Measurements from ENCODE around the gene TCF12. TPM values are rescaled to one million over a fixed set of nuclear protein-coding genes. Genes with fewer than 3 reads are reported as not detected.

Gene TCF12
- total and polyA plus RNA-seq, 2 of the 8 experiments (the other 6 are each of a cell fraction or from before 2014, with no cell fraction given), result 85.8 to 101 TPM

- TF ChIP-seq CHD7 (IDR thresholded peaks at IDR 0.05; ENCODE audit: insufficient replicate concordance, low read length), result no peak
- peak; percentile 37; the same call in 1 of the 2 replicates for TF ChIP-seq E2F6 (IDR thresholded peaks at IDR 0.05)
- TF ChIP-seq CBX8 (IDR thresholded peaks at IDR 0.05; ENCODE audit: borderline replicate concordance, low read depth, low read length), result no peak
- no peak for TF ChIP-seq RXRA (IDR thresholded peaks at IDR 0.05; ENCODE audit: insufficient read depth, low read depth, low read length)
- TF ChIP-seq RNF2 (IDR thresholded peaks at IDR 0.05; ENCODE audit: borderline replicate concordance, low read depth, low read length, missing control alignments, poor library complexity, severe bottlenecking), result no peak
- TF ChIP-seq PHF8 (conservative IDR thresholded peaks at IDR 0.05; ENCODE audit: low read depth, low read length), result peak; percentile 79; the same call in 1 of the 2 replicates
- TF ChIP-seq ASH2L (IDR thresholded peaks at IDR 0.05; ENCODE audit: low read length), result peak; percentile 94
- TF ChIP-seq CTBP2 (IDR thresholded peaks at IDR 0.05; ENCODE audit: borderline replicate concordance, insufficient read depth, insufficient read length, low read length), result no peak
These were observed 31.3 kb upstream of the TCF12 start (continued) for GRCh38 chr15:56886932-56887781.
